ENCODE measurements around the gene ANO1.
A peak's percentile ranks its signal among the peaks of the same experiment; 100 is the strongest.

ANO1 gene

GRCh38 chr11:70229737-70230136, 151.6 kb downstream of the ANO1 start:
- no peak overlapping the region for H2AFZ ChIP-seq (ENCODE audit: low read length)
- H3K27ac ChIP-seq (ENCODE audit: low read length), result no peak overlapping the region
- H3K79me2 ChIP-seq (ENCODE audit: low read length), result no peaks in the 10 kb centered on the region
- no peak overlapping the region for H3K4me3 ChIP-seq (ENCODE audit: low read length)
- TF ChIP-seq CTCF (IDR thresholded peaks at IDR 0.05; ENCODE audit: low read length), result no peak
- no peak for TF ChIP-seq EZH2phosphoT487 (IDR thresholded peaks at IDR 0.05; ENCODE audit: low read length)
- no peak for TF ChIP-seq EZH2 (optimal IDR thresholded peaks at IDR 0.05; ENCODE audit: low read depth, low read length)
- peaks cover 93% of the 10 kb centered on the region for H3K27me3 ChIP-seq (replicated peaks; ENCODE audit: insufficient read depth, low read length)
- no peaks in the 10 kb centered on the region for H3F3A ChIP-seq (ENCODE audit: insufficient read depth, low read length)
- H4K20me1 ChIP-seq (ENCODE audit: insufficient read depth, low read length), result no peaks in the 10 kb centered on the region
- H3K36me3 ChIP-seq (replicated peaks; ENCODE audit: insufficient read depth, low read length), result no peaks in the 10 kb centered on the region
- no peak overlapping the region for H3K9ac ChIP-seq (ENCODE audit: low read length)
- H3K4me2 ChIP-seq (ENCODE audit: low read depth, low read length), result no peak overlapping the region
- H3K4me1 ChIP-seq (ENCODE audit: low read length), result 0 out of 2 replicates have a peak, but pooled peaks cover 7% of the 10 kb centered on the region
- no peaks in the 10 kb centered on the region for H3K9me3 ChIP-seq (replicated peaks; ENCODE audit: insufficient read depth, low read length)
- no peaks in the 10 kb centered on the region for H3K9me2 ChIP-seq (replicated peaks; ENCODE audit: insufficient read depth, low read length)
- DNase-seq, result no peak

- Histone ChIP-seq H3K9me3 (replicated peaks; ENCODE audit: insufficient read depth, low read length) (no peaks in the 10 kb centered on the region), H3K79me2 (ENCODE audit: low read length) (no peaks in the 10 kb centered on the region), H3F3A (ENCODE audit: insufficient read depth, low read length) (no peaks in the 10 kb centered on the region), H3K27me3 (replicated peaks; ENCODE audit: insufficient read depth, low read length) (peaks cover 92% of the 10 kb centered on the region), H3K36me3 (replicated peaks; ENCODE audit: insufficient read depth, low read length) (no peaks in the 10 kb centered on the region), H3K4me1 (ENCODE audit: low read length) (0 out of 2 replicates have a peak, but pooled peaks cover 7% of the 10 kb centered on the region), H3K4me2 (ENCODE audit: low read depth, low read length) (peak overlapping the region; percentile 29; the same call in 1 of the 2 replicates), H2AFZ (ENCODE audit: low read length) (no peak overlapping the region), H3K9me2 (replicated peaks; ENCODE audit: insufficient read depth, low read length) (no peaks in the 10 kb centered on the region), H4K20me1 (ENCODE audit: insufficient read depth, low read length) (no peaks in the 10 kb centered on the region), H3K9ac (ENCODE audit: low read length) (no peak overlapping the region), H3K27ac (ENCODE audit: low read length) (no peak overlapping the region), H3K4me3 (ENCODE audit: low read length) (no peak overlapping the region)
- no peak for TF ChIP-seq EZH2 (optimal IDR thresholded peaks at IDR 0.05; ENCODE audit: low read depth, low read length)
- TF ChIP-seq CTCF (IDR thresholded peaks at IDR 0.05; ENCODE audit: low read length), result no peak
- no peak for TF ChIP-seq EZH2phosphoT487 (IDR thresholded peaks at IDR 0.05; ENCODE audit: low read length)
- DNase-seq, result no peak
Measured at GRCh38 chr11:70230151-70230839, 152.2 kb downstream of the ANO1 start.

- Histone ChIP-seq H2AFZ (ENCODE audit: low read length) (no peak overlapping the region), H3K4me2 (ENCODE audit: low read depth, low read length) (peak overlapping the region; percentile 29; the same call in 1 of the 2 replicates), H4K20me1 (ENCODE audit: insufficient read depth, low read length) (no peaks in the 10 kb centered on the region), H3K4me3 (ENCODE audit: low read length) (no peak overlapping the region), H3F3A (ENCODE audit: insufficient read depth, low read length) (no peaks in the 10 kb centered on the region), H3K9ac (ENCODE audit: low read length) (no peak overlapping the region), H3K27me3 (replicated peaks; ENCODE audit: insufficient read depth, low read length) (peaks cover 90% of the 10 kb centered on the region), H3K36me3 (replicated peaks; ENCODE audit: insufficient read depth, low read length) (no peaks in the 10 kb centered on the region), H3K9me2 (replicated peaks; ENCODE audit: insufficient read depth, low read length) (no peaks in the 10 kb centered on the region), H3K4me1 (ENCODE audit: low read length) (0 out of 2 replicates have a peak, but pooled peaks cover 7% of the 10 kb centered on the region), H3K9me3 (replicated peaks; ENCODE audit: insufficient read depth, low read length) (no peaks in the 10 kb centered on the region), H3K79me2 (ENCODE audit: low read length) (no peaks in the 10 kb centered on the region), H3K27ac (ENCODE audit: low read length) (no peak overlapping the region)
- TF ChIP-seq EZH2phosphoT487 (IDR thresholded peaks at IDR 0.05; ENCODE audit: low read length) (no peak), CTCF (IDR thresholded peaks at IDR 0.05; ENCODE audit: low read length) (no peak)
- DNase-seq, result no peak
Measured at GRCh38 chr11:70230840-70231710, 153.0 kb downstream of the ANO1 start.
